GM19452 (cell line): ENCODE measurements around the gene CRK.

Source experiments
- ATAC-seq: cut with Tn5 transposase; IDR thresholded peaks from one replicate; pipeline ENCODE4 v1.9.1; 2021; ENCODE audit not compliant: unreplicated experiment

The CRK gene

GRCh38 chr17:1455797-1456599, at the start of gene CRK:
TSS of gene CRK (minus strand) at chr17:1456232. CDS start at chr17:1456117, 115 bp downstream.
- peak; percentile 86 for ATAC-seq

GRCh38 chr17:1505586-1505985, 49.6 kb upstream of the CRK start:
- no peak for ATAC-seq

GRCh38 chr17:1504866-1505265, 48.8 kb upstream of the CRK start:
- no peak for ATAC-seq

- ATAC-seq = no peak
Measured at GRCh38 chr17:1503699-1504098, 47.7 kb upstream of the CRK start.

- ATAC-seq = no peak
Measured at GRCh38 chr17:1498869-1499268, 42.8 kb upstream of the CRK start.

- ATAC-seq = no peak
Measured at GRCh38 chr17:1498233-1498632, 42.2 kb upstream of the CRK start.

- ATAC-seq = no peak
Measured at GRCh38 chr17:1497831-1498230, 41.8 kb upstream of the CRK start.

- no peak for ATAC-seq
Measured at GRCh38 chr17:1496869-1497268, 40.8 kb upstream of the CRK start.

GRCh38 chr17:1495265-1495989, 39.4 kb upstream of the CRK start:
- no peak for ATAC-seq

- ATAC-seq = no peak
Measured at GRCh38 chr17:1494736-1495253, 38.8 kb upstream of the CRK start.

GRCh38 chr17:1494203-1494602, 38.2 kb upstream of the CRK start:
- no peak for ATAC-seq

- ATAC-seq = no peak
Measured at GRCh38 chr17:1493291-1493980, 37.4 kb upstream of the CRK start.

GRCh38 chr17:1492249-1493206, 36.5 kb upstream of the CRK start, which contains the start of gene MYO1C:
TSS of gene MYO1C (minus strand) at chr17:1492686. CDS start at chr17:1492487, 199 bp downstream.
- ATAC-seq = no peak

GRCh38 chr17:1491443-1492248, 35.6 kb upstream of the CRK start:
- no peak for ATAC-seq

GRCh38 chr17:1490643-1491442, 34.8 kb upstream of the CRK start:
- no peak for ATAC-seq

- no peak for ATAC-seq
Measured at GRCh38 chr17:1488826-1489270, 32.8 kb upstream of the CRK start.

- ATAC-seq = no peak
Measured at GRCh38 chr17:1487939-1488825, 32.1 kb upstream of the CRK start.
